NOMO-1 (cell line): ENCODE measurements around the gene GDNF.
"Not testable (repeated sequence)": the region's sequence is repeated elsewhere in the genome, so short reads cannot be mapped to it uniquely, and the experiment has no call there.

Experiments
- DNase-seq, 2 experiments: peaks; one replicate each; lab custom pipeline; 2025; ENCODE audit not compliant: unreplicated experiment in 2 of 2; lab: John Stamatoyannopoulos, UW

GDNF gene

DNA sequence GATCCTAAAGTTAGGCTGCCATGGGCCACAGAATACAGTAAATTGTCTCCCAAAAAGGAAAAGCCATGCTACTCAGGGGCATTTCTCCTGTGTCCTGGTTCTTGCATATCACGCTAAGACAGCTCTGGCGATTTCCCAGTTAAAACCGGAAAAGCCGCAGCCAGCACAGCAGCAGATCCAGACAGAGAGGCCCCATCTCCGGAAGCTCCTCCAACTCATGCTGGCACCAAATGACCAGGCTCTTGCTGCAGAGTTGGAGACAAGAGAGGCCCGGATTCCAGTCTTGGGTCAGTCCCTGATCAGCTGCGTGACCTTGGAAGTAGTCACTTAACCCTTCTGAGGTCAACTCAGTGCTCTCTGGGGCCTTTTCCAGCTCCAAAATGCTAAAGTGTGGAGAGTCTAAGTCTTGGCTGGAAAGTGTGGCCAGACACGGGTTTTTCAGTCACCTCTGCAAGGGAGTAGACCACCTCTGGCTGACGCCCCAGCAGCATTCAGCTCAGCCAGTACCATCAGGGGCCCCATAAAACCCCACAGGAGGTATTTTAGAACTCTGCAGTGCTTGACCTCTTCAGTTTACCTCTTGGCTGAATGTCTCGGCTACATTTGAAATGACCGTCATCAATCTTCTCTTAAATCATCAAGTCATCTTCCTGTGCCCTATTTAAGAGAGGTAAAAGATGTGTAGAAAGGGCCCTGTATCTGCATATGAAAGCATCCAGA, 16.2 kb downstream of the GDNF start:
- no peak for DNase-seq

DNA sequence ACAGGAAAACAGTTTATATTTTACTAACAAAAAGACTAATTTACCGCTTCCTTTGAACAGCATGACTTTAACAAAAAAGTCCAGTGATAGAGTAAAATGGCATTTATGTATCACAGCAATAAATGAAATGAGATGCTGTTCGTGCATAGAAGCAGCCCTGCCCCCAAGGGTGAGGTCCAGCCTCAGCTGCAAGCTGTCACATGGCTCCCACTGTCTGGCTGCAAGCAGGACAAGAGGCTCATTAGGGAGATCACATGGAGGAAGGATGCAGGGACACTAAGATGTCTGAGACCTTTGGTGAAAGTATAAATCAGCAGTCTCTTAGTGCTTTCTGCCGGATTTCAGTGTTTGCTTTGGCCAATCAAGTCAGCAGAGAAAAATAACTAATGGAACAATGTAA, 23.0 kb downstream of the GDNF start:
- DNase-seq: no peak

DNA sequence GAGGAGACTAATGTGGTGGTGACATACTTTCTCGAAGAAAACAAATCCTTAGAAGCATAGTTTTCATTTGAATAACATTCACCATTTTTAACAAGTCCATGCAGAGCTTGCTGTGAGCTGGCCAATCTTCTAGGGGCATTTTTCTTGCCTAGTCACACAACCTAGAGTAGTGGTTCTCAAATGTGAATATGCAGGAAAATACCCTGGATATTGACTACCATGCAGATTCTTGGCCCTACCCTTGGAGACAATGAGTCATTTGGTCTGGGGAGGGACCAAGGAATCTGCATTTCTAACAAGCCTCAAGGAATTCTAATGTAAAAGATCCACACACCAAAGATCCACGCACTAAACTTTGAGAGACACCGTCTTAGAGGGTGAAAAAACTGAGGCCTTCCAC, 23.5 kb downstream of the GDNF start:
- no peak for DNase-seq

DNA sequence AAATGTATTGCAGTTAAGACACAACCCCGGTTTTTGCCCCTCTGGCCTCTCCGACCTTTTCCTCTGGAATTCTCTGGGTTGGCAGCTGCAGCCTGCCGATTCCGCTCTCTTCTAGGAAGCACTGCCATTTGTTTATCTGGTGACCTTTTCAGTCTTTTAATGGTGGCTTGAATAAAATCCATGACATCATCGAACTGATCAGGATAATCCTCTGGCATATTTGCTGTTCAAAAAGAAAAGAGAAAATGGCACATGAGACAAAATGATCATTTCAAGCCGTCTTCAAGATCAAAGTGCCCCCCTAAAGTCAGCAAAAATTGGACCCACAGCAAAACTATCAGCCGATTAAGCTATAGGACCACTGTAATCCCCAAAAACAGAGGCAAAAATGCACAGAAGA, 23.9 kb downstream of the GDNF start:
- DNase-seq: no peak

DNA sequence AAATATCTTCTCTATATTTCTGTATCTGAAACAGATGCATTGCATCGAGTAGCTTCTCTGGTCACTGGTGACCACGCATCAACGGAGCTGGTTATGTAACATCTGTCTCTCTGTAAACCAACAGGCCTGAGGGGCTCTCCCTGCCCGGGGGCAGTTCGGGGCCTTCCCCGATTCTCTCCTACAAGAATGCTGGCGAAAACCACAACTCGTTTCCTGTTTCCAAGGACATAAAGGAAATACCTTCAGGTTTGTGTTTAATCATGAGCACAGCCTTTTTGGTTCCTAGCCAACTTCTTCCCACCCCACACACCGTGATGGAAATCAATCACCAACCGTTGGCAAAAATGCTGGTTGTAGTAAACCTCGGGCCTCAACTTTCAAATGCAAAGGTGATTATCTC, 25.1 kb downstream of the GDNF start:
- no peak for DNase-seq

DNA sequence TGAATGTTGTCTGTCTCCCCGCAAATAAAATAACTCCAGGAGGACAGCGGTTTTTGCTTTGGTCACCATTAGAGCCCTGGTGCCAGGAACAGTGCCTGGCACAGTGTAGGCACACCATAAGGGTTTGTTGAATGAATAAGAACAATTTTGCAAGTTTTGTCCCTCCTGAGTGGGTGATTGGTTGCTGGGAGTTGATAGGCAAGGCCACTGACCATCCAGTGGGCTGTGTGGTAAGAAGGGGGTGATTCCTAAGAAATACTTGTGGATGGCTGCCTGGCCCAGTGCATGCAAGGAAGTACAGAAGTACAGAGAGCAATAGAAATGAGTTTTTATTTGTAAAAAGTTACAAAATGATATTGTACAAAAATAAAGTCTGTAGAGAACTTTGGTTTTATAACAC, 27.5 kb downstream of the GDNF start:
- DNase-seq: no peak

DNA sequence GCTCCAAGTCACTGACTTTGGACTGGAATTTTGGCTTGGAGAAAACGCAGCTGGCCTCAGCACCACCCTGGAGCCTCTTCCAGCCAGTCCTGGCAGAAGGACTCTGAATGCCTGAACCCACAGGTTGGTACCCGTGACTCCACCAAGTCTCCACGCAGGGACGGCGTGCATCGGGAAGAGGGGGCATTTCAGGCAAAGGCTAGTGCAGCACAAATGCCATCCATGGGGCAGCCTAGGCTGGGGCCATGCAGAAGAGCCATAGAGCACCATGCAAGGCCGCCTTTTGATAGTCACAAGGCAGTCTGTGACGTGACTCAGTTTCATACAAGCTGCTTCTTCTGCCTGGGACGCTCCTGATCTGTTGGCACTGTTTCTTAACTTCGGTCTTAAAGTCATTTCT, 28.0 kb downstream of the GDNF start:
- no peak for DNase-seq

DNA sequence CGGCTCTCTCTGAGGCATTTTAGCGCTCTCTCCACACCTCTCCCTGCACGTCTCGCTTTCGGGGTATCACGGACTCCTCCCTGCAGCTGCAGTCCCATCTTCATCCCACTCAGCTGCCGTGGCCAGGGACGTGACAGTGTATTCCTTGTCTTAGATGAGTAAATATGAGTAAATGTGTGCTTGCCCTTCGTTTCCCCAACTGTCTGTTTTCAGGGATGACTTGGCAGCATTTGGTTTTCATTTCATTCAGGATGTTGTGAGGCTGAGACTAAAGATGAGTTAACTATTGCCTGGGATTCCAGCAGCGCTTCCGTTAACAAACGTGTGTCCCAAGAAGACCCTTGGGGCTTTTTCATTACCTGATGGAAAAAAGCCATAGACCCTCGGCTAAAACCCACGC, 29.5 kb downstream of the GDNF start:
- DNase-seq: no peak

DNA sequence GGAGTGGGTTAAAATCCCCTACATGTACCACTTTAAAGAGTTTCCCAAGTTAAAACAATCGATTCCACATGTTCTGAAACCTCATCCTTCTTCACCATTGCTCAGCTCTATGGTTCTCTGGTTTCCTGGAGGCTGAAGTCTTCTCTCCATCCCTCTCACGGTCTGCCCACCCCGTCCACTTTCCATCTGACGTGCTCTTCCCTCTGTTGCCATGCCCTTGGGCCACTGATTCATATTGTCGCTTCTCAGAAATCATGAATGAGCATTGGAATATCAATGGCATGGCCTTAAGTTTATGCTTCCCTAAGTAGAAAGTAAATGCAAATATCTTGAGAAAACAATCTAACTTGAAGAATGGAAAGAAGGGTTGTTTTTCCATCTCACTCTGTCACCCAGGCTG, 30.9 kb downstream of the GDNF start:
- no peak for DNase-seq

DNA sequence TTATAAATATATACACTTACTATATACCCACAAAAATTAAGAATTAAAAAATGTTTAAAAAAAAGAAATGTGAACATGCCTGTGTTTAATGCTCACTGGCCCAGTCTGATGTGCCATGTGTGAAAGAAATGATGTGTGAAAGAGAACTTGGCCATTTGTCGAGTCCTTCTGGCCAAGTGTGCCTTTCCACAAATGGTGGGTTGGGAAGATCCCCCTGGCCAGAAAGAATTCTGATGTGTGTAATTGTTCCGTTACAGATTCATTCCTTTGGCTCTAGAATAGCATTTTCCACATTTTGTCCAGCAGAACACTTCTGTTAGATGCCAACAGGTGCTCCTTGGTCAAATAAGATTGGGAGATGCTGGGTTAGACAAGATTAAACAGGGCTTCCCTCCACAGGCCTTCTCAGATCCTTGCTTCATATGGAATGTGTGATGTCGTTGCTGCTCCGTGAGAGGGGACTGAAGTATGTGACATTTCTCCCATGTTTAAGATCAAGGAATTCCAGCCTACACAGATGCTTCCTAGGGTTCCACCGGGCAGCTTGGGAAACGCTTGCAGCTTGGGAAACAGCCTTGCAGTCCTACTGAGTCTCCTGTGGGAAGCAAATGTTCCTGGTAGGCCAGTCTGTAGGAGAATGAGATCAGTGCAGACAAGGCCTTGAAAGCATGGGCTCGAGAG, 32.1 kb downstream of the GDNF start:
- no peak for DNase-seq

DNA sequence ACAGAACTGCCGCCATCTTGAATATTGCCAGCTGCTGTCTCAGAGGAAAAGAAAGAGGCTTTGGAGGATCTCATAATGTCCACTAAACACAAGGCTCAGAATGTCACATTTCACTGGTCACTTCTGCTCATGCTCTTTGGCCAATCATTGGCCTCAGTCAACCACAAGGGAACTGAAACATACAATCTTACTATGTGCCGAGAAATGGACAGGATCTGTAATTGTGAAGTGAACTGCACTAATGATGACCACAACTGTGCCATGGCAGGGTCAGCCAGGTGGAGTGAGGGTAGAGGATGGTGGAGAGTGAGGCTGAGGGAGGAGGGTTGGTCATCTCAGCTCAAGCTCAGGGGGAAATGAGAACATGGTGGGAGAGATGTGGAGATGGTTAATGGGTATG, 32.8 kb downstream of the GDNF start:
- DNase-seq: no peak

DNA sequence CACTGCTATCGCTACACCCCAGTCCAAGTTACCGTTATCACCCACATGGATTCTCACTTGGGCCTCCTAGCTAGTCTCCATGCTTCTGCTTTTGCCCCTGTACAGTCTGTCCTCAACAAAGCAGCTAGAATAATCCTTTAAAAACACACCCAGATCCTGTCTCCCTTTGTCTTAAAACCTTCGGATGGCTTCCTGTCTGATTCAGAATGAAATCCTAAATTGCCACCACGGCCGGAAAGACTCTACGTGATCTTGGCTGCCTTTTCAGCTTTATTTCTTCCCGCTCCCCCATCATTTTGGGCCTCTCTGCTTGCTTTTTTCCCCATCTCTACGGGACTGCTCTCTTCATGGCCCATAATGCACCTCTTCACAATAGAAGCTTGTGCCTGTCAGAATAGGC, 33.4 kb downstream of the GDNF start:
- DNase-seq: no peak

DNA sequence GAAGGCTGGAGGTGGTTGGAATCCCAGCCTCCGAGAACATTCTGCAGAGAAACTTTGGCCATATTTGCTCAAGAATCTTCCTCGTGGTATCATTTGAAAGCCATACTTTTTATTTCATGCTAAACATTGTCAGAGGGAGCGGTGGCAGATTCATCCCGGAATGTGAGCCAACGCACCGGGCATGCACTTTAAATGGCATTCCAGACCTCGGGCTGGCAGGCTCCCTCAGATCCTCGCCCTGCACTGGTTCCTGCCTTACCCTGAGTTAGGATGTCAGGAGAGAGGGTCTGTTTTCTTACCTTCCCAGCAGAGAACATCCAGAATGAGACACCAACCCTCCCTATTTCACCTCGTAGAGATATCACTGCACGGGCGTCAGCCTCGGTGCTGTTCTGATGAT, 33.8 kb downstream of the GDNF start:
- no peak for DNase-seq

DNA sequence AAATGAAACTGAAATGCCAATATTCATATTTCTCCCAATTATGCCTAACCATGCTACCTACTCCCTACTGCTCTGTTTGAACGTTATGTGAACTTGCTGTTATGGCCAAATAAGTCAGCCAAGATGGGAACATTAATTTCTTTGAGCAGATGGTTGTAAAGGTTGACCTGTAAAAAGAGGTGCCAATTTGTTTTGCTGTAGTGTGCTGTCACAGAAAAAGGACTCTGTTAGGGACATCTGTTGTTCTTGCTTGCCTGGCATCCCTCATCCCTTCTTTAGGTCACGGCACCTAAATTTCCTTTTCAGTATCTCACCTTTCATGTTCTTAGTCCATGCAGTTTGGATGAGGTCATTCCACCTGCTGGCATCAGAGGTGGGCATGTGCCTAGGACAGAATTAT, 35.4 kb downstream of the GDNF start:
- DNase-seq: no peak

DNA sequence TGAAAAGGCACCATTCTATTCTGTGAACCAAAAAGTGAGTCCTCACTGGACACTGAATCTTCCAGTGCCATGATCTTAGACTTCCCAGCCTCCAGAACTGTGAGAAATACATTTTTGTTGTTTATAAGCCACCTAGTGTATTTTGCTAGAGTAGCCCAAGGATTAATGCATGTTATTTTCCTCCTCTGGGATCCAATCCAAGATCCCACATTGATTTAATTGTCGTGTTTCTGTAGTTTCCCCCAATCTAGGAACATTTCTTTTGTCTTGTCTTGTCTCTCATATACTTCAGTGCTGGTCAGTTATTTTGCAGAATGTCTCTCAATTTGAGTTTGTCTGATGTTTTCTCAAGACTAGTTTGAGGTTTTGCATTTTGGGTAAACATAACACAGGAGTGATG, 36.4 kb downstream of the GDNF start:
- no peak for DNase-seq

DNA sequence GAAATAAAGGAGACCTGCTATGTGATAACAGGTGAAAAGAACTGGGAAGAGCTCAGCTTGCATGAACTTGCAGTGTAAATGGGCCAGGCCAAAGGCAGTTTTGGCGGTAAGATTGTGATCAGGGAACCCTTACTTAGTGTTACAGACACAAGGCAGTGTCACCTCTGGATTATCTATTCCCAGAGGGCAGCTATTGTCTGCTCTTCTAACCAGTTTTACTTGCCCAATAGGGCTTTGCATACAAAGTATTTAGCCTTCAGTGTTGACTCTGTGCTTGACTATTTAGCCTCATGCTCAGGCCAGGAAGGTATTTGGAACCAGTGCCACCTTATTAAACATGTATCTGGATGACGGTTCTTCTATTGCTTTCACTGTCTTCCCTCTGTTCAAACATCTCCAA, 38.3 kb downstream of the GDNF start:
- no peak for DNase-seq

DNA sequence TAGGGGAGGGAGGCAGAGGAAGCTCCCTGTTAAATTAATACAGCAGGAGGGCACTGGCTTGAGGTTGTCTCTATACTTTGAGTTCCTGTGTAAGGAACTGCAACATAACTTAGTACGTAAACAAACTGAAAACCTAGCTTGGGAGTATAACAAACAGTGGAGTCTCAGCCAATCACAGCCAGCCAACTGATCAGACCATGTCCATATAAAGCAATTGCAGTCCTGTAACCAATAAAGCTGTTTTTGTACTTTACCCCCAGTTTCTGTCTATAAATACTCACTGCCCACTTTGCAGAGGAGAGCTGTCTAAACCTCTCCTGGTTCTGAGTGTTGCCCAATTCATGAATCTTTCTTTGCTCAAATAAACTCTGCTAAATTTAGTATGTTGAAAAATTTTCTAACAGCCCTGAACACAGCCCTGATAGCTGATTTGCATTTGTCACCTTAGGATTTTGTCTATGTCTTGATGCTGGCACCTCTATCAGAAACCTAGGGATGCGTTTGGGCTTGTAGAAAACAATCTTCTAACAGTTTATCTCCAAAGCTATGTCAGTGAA, 39.9 kb downstream of the GDNF start:
- peak; percentile 65 to 88 for DNase-seq

DNA sequence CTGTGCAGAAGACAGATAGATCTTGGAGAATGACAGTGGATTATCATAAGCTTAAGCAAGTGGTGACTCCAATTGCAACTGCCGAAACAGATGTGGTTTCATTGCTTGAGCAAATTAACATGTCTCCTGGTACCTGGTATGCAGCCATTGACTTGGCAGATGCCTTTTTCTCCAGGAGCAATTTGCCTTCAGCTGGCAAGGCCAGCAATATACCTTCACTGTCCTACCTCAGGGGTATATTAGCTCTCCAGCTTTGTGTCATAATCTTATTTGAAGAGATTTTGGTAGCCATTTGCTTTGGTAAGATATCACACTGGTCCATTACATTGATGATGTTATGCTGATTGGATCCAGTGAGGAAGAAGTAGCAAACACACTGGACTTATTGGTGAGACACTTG, 43.4 kb downstream of the GDNF start:
- not testable (repeated sequence) for DNase-seq

DNA sequence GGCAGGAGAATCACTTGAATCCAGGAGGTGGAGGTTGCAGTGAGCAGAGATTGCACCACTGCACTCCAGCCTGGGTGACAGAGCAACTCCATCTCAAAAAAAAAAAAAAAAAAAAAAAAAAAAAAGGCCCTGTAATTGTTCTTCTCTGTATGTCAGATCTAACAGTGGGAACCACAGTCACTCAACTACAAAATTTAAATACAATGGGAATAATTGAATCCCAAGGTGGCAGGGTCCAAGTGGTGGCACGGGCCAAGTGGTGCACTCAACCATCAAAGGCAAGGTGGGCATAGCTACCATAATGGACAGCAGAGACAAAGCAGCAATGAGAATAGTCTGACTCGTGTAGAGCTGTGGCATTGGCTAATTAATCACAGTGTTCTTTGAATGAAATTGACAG, 44.5 kb downstream of the GDNF start:
- DNase-seq: not testable (repeated sequence)

DNA sequence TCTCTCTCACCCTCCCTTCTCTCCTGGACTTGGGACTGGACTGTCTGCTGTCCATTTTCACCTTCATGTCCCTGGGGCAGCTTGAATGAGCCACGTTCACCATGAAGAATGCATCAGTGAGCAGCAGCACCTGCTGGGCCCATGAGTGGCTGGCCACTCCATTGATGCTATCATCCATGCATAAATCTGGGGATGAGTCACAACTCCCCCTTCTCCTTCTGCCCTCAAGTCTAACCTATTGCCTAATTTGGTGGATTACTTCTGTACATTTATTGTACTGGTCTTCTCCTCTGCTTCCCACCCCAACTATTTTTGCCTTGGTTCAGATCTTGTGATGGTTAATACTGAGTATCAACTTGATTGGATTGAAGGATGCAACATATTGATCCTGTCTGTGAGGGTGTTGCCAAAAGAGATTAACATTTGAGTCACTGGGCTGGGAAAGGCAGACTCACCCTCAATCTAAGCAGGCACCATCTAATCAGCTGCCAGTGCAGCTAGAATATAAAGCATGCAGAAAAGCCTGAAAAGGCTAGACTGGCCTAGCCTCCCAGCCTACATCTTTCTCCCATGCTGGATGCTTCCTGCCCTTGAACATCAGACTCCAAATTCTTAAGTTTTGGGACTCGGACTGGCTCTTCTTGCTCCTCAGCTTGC, 46.7 kb downstream of the GDNF start:
- DNase-seq: peak; percentile 52 to 64

DNA sequence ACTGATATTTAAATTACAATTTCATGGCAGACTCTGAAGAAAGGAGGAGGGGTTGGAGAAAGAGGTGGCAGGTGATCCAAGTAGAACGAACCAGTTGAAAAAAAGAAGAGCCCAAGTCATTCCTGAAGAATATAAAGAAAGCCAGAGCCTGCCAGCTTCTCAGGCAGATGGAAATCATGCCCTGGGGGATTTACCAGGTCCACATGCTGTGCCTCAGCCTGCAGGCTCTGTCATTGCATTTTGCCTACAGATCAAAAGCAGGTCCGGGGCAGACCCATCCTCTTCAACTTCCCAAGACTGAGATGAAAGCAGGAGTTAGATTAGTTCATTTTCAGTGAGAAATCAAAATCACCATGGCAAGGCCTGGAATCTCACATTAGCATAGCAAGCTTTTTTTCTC, 48.5 kb downstream of the GDNF start:
- no peak for DNase-seq

DNA sequence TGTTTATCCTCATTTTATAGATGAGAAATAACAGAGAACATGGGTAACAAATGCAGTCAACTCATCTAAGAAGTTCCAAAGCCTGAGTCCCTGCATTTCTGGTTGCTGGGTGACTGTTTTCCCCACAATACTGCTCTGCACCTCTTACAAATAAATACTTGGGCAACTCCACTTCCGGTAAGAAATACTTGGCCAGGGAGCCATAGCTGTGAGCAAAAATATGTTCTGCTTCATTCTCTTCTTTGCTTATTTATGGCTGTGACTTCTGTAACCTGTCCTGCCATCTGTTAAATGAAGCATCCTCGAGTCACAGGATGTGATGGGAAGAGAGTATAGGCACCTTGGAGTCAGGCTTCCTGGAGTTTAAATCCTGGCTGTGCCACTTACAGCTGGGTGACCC, 49.9 kb downstream of the GDNF start:
- DNase-seq: no peak
